OCI-LY7 (cell line): ENCODE measurements around the gene NUP155. TPM values are rescaled to one million over a fixed set of nuclear protein-coding genes. Genes with fewer than 3 reads are reported as not detected.
"Not testable (repeated sequence)": the region's sequence is repeated elsewhere in the genome, so short reads cannot be mapped to it uniquely, and the experiment has no call there.

Experiments
- BruUV-seq: library from RNA; stranded (reverse); fragments of 400-500 nt; replicated peaks from 2 replicates; lab custom pipeline; 2021; lab: Mats Ljungman, UMichigan
- CTCF ChIA-PET: fragments of 300-600 bp; sonication (Branson Sonifier 250); formaldehyde crosslinking; loops from one replicate; lab custom pipeline; 2022; ENCODE audit warnings: antibody characterized with exemption; ENCODE audit not compliant: unreplicated experiment; lab: Charles Lee
- POLR2A ChIA-PET: fragments of 300-600 bp; sonication (Branson Sonifier 250); formaldehyde crosslinking; loops from one replicate; lab custom pipeline; 2022; ENCODE audit warnings: antibody characterized with exemption; lab: Charles Lee
- DNase-seq: peaks from one replicate; pipeline ENCODE4 v3.0.0-alpha.2; 2015; ENCODE audit warnings: low spot score
- H2AFZ ChIP-seq: fragments of 200-600 bp; sonication (generic), shearing (Covaris generic); 2 replicates; pipeline ENCODE4 v1.6.1; 2014; ENCODE audit warnings: mild to moderate bottlenecking, antibody characterized with exemption, low read length, moderate library complexity
- H3K27ac ChIP-seq: fragments of 200-600 bp; sonication (generic); 2 replicates; pipeline ENCODE4 v1.5.1; 2014; ENCODE audit warnings: mixed run types, low read depth, mild to moderate bottlenecking, moderate library complexity, low read length, inconsistent platforms; ENCODE audit not compliant: poor library complexity, severe bottlenecking
- H3K36me3 ChIP-seq: fragments of 200-600 bp; sonication (generic); 2 replicates; pipeline ENCODE4 v1.6.1; 2014; ENCODE audit warnings: mild to moderate bottlenecking, antibody characterized with exemption, low read length, moderate library complexity, mixed read lengths; ENCODE audit not compliant: insufficient read depth
- H3K4me1 ChIP-seq: fragments of 200-600 bp; sonication (generic); 2 replicates; pipeline ENCODE4 v1.5.1; 2014; ENCODE audit warnings: mild to moderate bottlenecking, low read length; ENCODE audit not compliant: insufficient read depth, poor library complexity, severe bottlenecking
- H3K4me2 ChIP-seq: fragments of 200-600 bp; sonication (generic); 2 replicates; pipeline ENCODE4 v1.6.1; 2014; ENCODE audit warnings: mild to moderate bottlenecking, low read length
- H3K4me3 ChIP-seq: fragments of 200-600 bp; sonication (generic); 2 replicates; pipeline ENCODE4 v1.5.1; 2014; ENCODE audit warnings: mild to moderate bottlenecking, low read depth, low read length; ENCODE audit not compliant: poor library complexity, severe bottlenecking
- H3K79me2 ChIP-seq: fragments of 200-600 bp; sonication (generic); 2 replicates; pipeline ENCODE4 v1.6.1; 2016; ENCODE audit warnings: low read depth, mild to moderate bottlenecking, low read length, moderate library complexity, mixed read lengths; ENCODE audit not compliant: insufficient read depth
- H3K9me2 ChIP-seq: fragments of 200-600 bp; sonication (generic); 2 replicates; pipeline ENCODE4 v1.6.1; 2016; ENCODE audit warnings: mild to moderate bottlenecking, low read length, mixed read lengths; ENCODE audit not compliant: insufficient read depth
- H3K9me3 ChIP-seq: fragments of 200-600 bp; sonication (generic); 2 replicates; pipeline ENCODE4 v1.6.1; 2014; ENCODE audit warnings: mild to moderate bottlenecking, mixed run types, low read length, mixed read lengths
- H4K20me1 ChIP-seq: fragments of 200-600 bp; sonication (generic); 2 replicates; pipeline ENCODE4 v1.6.1; 2014; ENCODE audit warnings: mild to moderate bottlenecking, antibody characterized with exemption, low read length, moderate library complexity, mixed read lengths; ENCODE audit not compliant: insufficient read depth
- EZH2phosphoT487 ChIP-seq: fragments of 200-600 bp; sonication (generic); IDR thresholded peaks from 2 replicates; pipeline ENCODE4 v1.6.1; 2018; ENCODE audit warnings: low read depth, borderline replicate concordance, mild to moderate bottlenecking, mixed run types, antibody characterized with exemption, low read length, moderate library complexity, mixed read lengths
- intact Hi-C: fragments of 100-400 bp; cut with micrococcal nuclease; formaldehyde crosslinking; loops from one replicate; pipeline ENCODE4 v1.10.0; 2022; ENCODE audit not compliant: unreplicated experiment
- total RNA-seq, 2 experiments: library from RNA; depleted of rRNA in 1 of 2; stranded (reverse); fragments of >200 nt in 1 of 2; shearing (Covaris generic) in 1 of 2; gene quantifications; 2 replicates each; pipeline ENCODE4 v1.2.3, GENCODE V29; 2014 to 2022
- TF ChIP-seq, protein P1 (sequence below): fragments of 200-600 bp; sonication (generic); conservative IDR thresholded peaks from 2 replicates; pipeline ENCODE4 v1.5.1; 2014; ENCODE audit warnings: mild to moderate bottlenecking, antibody characterized with exemption, low read length, moderate library complexity, mixed read lengths

The NUP155 gene
- total RNA-seq, 2 experiments from 2014 or later = 61.6 to 77.8 TPM

- CTCF ChIA-PET = no interaction called here
- intact Hi-C loops = no loop called here
Measured at GRCh38 chr5:37391591-37391990, 20.7 kb upstream of the NUP155 start.

GRCh38 chr5:37379100-37379628 is 8.3 kb upstream of the NUP155 start, which contains the start of gene WDR70:
Gene WDR70 (plus strand): TSS chr5:37379318. CDS start chr5:37379368, 50 bp downstream.
- H3K9me3 ChIP-seq, H3K9me2 ChIP-seq, H3K79me2 ChIP-seq, H3K4me1 ChIP-seq, intact Hi-C loops, H3K27ac ChIP-seq, H3K36me3 ChIP-seq, BruUV-seq, H4K20me1 ChIP-seq: not testable (repeated sequence)
- peak within 1 kb of the TSS; percentile 83; the same call in 1 of the 2 replicates for H2AFZ ChIP-seq
- ChIA-PET CTCF (interaction anchor here (0.6 to 0.7 kb wide), 2 partner anchors 8 to 175 kb away, joined by 3 read pairs; partner anchors contain the start of gene NUP155), POLR2A (interaction anchor here (0.7 to 3.7 kb wide), 9 partner anchors 9 to 360 kb away, joined by 3 to 34 read pairs (median 4); partner anchors contain the start of gene NUP155)
- DNase-seq = peak; percentile 90
- peak within 1 kb of the TSS; percentile 96 for H3K4me3 ChIP-seq
- TF ChIP-seq, protein P1, sequence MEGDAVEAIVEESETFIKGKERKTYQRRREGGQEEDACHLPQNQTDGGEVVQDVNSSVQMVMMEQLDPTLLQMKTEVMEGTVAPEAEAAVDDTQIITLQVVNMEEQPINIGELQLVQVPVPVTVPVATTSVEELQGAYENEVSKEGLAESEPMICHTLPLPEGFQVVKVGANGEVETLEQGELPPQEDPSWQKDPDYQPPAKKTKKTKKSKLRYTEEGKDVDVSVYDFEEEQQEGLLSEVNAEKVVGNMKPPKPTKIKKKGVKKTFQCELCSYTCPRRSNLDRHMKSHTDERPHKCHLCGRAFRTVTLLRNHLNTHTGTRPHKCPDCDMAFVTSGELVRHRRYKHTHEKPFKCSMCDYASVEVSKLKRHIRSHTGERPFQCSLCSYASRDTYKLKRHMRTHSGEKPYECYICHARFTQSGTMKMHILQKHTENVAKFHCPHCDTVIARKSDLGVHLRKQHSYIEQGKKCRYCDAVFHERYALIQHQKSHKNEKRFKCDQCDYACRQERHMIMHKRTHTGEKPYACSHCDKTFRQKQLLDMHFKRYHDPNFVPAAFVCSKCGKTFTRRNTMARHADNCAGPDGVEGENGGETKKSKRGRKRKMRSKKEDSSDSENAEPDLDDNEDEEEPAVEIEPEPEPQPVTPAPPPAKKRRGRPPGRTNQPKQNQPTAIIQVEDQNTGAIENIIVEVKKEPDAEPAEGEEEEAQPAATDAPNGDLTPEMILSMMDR = peak; percentile 78
- peak within 1 kb of the TSS; percentile 92 for H3K4me2 ChIP-seq

More at GRCh38 chr5:37391591-37391990, 20.7 kb upstream of the NUP155 start:
- no peak for TF ChIP-seq EZH2phosphoT487
- TF ChIP-seq, protein P1 = no peak
- Histone ChIP-seq H3K27ac (no peak overlapping the region), H2AFZ (no peak overlapping the region), H3K9me3 (no peaks in the 10 kb centered on the region), H4K20me1 (no peaks in the 10 kb centered on the region), H3K36me3 (peaks cover 33% of the 10 kb centered on the region), H3K4me2 (no peak overlapping the region), H3K9me2 (no peaks in the 10 kb centered on the region), H3K4me3 (no peak overlapping the region), H3K79me2 (no peaks in the 10 kb centered on the region), H3K4me1 (no peaks in the 10 kb centered on the region)
- no peak for DNase-seq
- POLR2A ChIA-PET = no interaction called here
- no TSS peak for BruUV-seq

DNA sequence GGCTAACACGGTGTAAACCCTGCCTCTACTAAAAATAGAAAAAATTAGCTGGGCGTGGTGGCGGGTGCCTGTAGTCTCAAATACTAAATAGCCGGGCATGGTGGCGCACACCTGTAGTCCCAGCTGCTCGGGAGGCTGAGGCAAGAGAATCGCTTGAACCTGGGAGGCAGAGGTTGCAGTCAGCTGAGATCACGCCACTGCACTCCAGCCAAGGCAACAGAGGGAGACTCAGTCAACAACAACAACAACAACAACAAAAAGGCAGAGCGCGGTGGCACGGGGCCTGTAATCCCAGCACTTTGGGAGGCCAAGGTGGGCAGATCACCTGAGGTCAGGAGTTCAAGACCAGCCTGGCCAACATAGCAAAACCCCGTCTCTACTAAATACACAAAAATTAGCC is 7.2 kb upstream of the NUP155 start:
- H3K4me2 ChIP-seq, DNase-seq, H3K36me3 ChIP-seq, intact Hi-C loops, BruUV-seq, H3K4me1 ChIP-seq, H2AFZ ChIP-seq, H3K4me3 ChIP-seq, CTCF ChIA-PET, H4K20me1 ChIP-seq, H3K27ac ChIP-seq, H3K9me2 ChIP-seq, H3K9me3 ChIP-seq, H3K79me2 ChIP-seq: not testable (repeated sequence)
- POLR2A ChIA-PET = interaction anchor here (2.1 kb wide), 1 partner anchor 12 kb away, joined by 11 read pairs; no protein-coding TSS in a partner anchor
